GM12878 (cell line): ENCODE measurements around the gene CAST. TPM values are rescaled to one million over a fixed set of nuclear protein-coding genes. Genes with fewer than 3 reads are reported as not detected.

ENCODE experiments used
- ATAC-seq: fragments of 200-7000 bp; cut with Tn5 transposase; 3 replicates; pipeline ENCODE4 v1.9.1; 2020; ENCODE audit warnings: mild to moderate bottlenecking, moderate library complexity
- BruUV-seq: library from RNA; stranded (reverse); fragments of 400-500 nt; replicated peaks from 2 replicates; lab custom pipeline; 2021; lab: Mats Ljungman, UMichigan
- CTCF ChIA-PET: fragments of 300-600 bp; sonication (Branson Sonifier 250); formaldehyde crosslinking; extraction: SDS; loops from one replicate; lab custom pipeline; 2021; ENCODE audit warnings: inconsistent platforms; lab: Yijun Ruan, JAX
- POLR2A ChIA-PET: fragments of 350-600 bp; formaldehyde crosslinking; extraction: SDS; loops from one replicate; lab custom pipeline; 2021; ENCODE audit warnings: inconsistent platforms; lab: Charles Lee
- RAD21 ChIA-PET: fragments of 300-600 bp; sonication (Branson Sonifier 250); formaldehyde crosslinking; loops from one replicate; lab custom pipeline; 2023; ENCODE audit warnings: antibody characterized with exemption; ENCODE audit not compliant: unreplicated experiment; lab: Charles Lee
- SMC1A ChIA-PET: fragments of 300-600 bp; sonication (Branson Sonifier 250); formaldehyde crosslinking; loops from one replicate; lab custom pipeline; 2023; ENCODE audit not compliant: unreplicated experiment, uncharacterized antibody; lab: Charles Lee
- DNase-seq: peaks from one replicate; pipeline ENCODE4 v3.0.0-alpha.2; 2011; ENCODE audit warnings: low read depth, low spot score
- FAIRE-seq: peaks from 3 replicates; lab custom pipeline; 2011; peaks lifted over from hg19 to GRCh38; lab: Jason Lieb, UNC
- H2AFZ ChIP-seq: 2 replicates; pipeline ENCODE4 v1.6.0; 2011; ENCODE audit warnings: low read depth, low read length, control low read depth; ENCODE audit not compliant: control insufficient read depth
- H3K27ac ChIP-seq: 2 replicates; pipeline ENCODE4 v1.5.1; 2011; ENCODE audit warnings: control low read depth; ENCODE audit not compliant: control insufficient read depth, insufficient read depth
- H3K27me3 ChIP-seq, 2 experiments: replicated peaks in 1 of 2; 2 replicates each; pipeline versions ENCODE4 v1.6.0 to v1.6.1; 2011; ENCODE audit warnings: low read length in 1 of 2; ENCODE audit not compliant: control insufficient read depth in 2 of 2, insufficient read depth in 2 of 2
- H3K36me3 ChIP-seq, 2 experiments: 2 replicates each; pipeline ENCODE4 v1.5.1; 2011; ENCODE audit warnings: low read length in 1 of 2; ENCODE audit not compliant: control insufficient read depth in 2 of 2, insufficient read depth in 2 of 2
- H3K4me1 ChIP-seq: 2 replicates; pipeline ENCODE4 v1.6.1; 2011; ENCODE audit warnings: mild to moderate bottlenecking, low read length, moderate library complexity, mixed read lengths; ENCODE audit not compliant: control insufficient read depth, insufficient read depth
- H3K4me2 ChIP-seq: 2 replicates; pipeline ENCODE4 v1.6.0; 2011; ENCODE audit warnings: control low read depth; ENCODE audit not compliant: control insufficient read depth, insufficient read depth
- H3K4me3 ChIP-seq: fragments of 200-600 bp; sonication (generic); 2 replicates; pipeline ENCODE4 v1.5.1; 2016
- H3K79me2 ChIP-seq: 2 replicates; pipeline ENCODE4 v1.6.0; 2011; ENCODE audit warnings: low read length; ENCODE audit not compliant: control insufficient read depth, insufficient read depth
- H3K9ac ChIP-seq: 2 replicates; pipeline ENCODE4 v1.8.0; 2011; ENCODE audit warnings: low read length, control low read depth, mixed read lengths; ENCODE audit not compliant: control insufficient read depth, insufficient read depth
- H3K9me3 ChIP-seq: replicated peaks from 3 replicates; pipeline ENCODE4 v1.5.1; 2011; ENCODE audit warnings: mild to moderate bottlenecking, low read length; ENCODE audit not compliant: control insufficient read depth, insufficient read depth
- H4K20me1 ChIP-seq: 2 replicates; pipeline ENCODE4 v1.6.0; 2011; ENCODE audit not compliant: control insufficient read depth, insufficient read depth
- RUNX3 ChIP-seq: IDR thresholded peaks from 2 replicates; pipeline ENCODE4 v1.6.1; 2012; ENCODE audit warnings: low read length, inconsistent platforms
- ZBTB40 ChIP-seq: fragments of 450-650 bp; IDR thresholded peaks from 2 replicates; pipeline ENCODE4 v1.6.1; 2016; ENCODE audit warnings: mild to moderate bottlenecking, moderate library complexity, borderline replicate concordance
- WGBS: methylation state at CpG from one replicate; pipeline ENCODE4 v1.1.6; 2016; ENCODE audit warnings: low lambda C conversion rate; ENCODE audit not compliant: insufficient replicate concordance, insufficient coverage; ENCODE audit errors: missing lambda C conversion rate; 5-methylcytosine and 5-hydroxymethylcytosine counted together
- in situ Hi-C: fragments of 300-500 bp; cut with MboI; formaldehyde crosslinking; loops from 9 replicates; pipeline ENCODE4 v1.14.3; 2018; ENCODE audit warnings: mixed read lengths
- intact Hi-C: fragments of 100-400 bp; cut with micrococcal nuclease; formaldehyde crosslinking; loops from one replicate; pipeline ENCODE4 v1.14.2; 2022; ENCODE audit not compliant: unreplicated experiment
- polyA plus RNA-seq, 11 experiments: library from polyadenylated mRNA; depleted of rRNA in 4 of 11; unstranded in 6 of 11; stranded (reverse) in 5 of 11; fragments of >200 nt; fragmentation: Nextera tagmentation in 4 of 11; fragmentation: Illumina TruSeq in 1 of 11; extraction: Ambion mirVana in 4 of 11; extraction: Trizol in 1 of 11; gene quantifications; 1 replicate in 1 of 11; 2 replicates in 10 of 11; pipeline versions ENCODE4 v1.2.1 to v1.2.3, GENCODE V29; 2011 to 2016; ENCODE audit warnings: inconsistent platforms in 2 of 11, missing spikeins in 2 of 11, low read depth in 1 of 11
- total RNA-seq, 4 experiments: library from RNA; depleted of rRNA in 3 of 4; stranded (reverse); fragments of >200 nt in 3 of 4; fragmentation: Illumina TruSeq in 1 of 4; extraction: Trizol in 1 of 4; gene quantifications; 2 replicates each; pipeline versions ENCODE4 v1.2.1 to v1.2.3, GENCODE V29; 2013 to 2021

Gene CAST
- total and polyA plus RNA-seq, 10 of the 15 experiments (the other 5 are each of a cell fraction or from before 2014, with no cell fraction given): 31.7 to 140 (median 68.5) TPM

DNA sequence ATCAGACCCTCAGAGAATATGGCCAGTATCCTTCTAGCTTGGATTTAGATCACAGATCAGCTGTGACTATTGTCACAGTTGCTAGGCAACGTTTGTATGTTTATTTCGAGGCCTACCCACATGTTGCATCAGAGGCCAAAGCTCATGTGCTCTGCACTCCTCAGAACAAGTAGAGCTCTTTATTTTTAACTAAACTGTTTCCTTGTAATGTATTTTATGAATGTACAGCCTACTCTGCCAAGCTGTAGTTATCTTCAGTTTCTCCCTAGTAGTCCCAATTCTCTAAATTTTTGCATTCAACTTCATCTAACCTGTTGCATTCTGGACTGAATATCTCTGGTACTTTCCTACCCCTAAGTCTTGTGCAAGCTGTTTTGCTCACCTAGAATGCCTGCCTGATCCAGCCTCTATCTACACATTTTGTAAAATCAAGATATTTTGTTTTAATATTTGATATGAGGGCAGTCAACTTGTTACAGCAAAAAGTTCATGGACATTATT, 52.8 kb downstream of the CAST start (continued):
- TF ChIP-seq ZBTB40: peak; percentile 13; the same call in 1 of the 2 replicates

DNA sequence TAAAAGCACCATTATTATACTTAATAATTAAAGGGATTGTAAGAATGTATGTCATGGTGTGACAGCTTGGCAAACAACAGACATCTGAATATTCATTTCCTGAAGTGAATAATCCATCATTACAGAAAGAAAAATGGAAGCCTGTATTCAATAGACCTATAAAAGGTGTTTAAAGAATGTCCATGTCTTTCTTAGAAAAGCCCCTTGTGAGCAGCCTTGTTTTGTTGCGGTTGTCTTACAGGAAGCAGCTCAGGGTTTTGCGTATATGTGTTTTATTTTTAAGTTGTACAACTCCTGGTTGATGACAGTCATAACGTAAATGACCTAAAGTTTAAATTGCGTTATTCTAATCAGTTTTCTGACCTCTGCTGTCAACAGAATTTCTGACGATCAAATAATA, 53.8 kb downstream of the CAST start:
- H3K4me3 ChIP-seq: no peak overlapping the region
- no peaks in the 10 kb centered on the region for H3K9me3 ChIP-seq
- intact Hi-C loops (loop anchor here (10.0 kb wide), 1 partner anchor 371 kb away; no protein-coding TSS in a partner anchor), in situ Hi-C loops (no loop called here)
- no TSS peak for BruUV-seq
- FAIRE-seq (no peak), DNase-seq (no peak), ATAC-seq (no peak)
- CTCF ChIA-PET: interaction anchor here (1.1 to 2.8 kb wide), 2 partner anchors 14 to 102 kb away, joined by 3 to 8 read pairs; no protein-coding TSS in a partner anchor
- POLR2A ChIA-PET: no interaction called here
- no peak overlapping the region for H3K4me2 ChIP-seq
- H3K27me3 ChIP-seq: no peaks in the 10 kb centered on the region
- no peak overlapping the region for H3K27ac ChIP-seq
- no peaks in the 10 kb centered on the region for H4K20me1 ChIP-seq
- RAD21 ChIA-PET: no interaction called here
- H3K9ac ChIP-seq: no peak overlapping the region
- WGBS: 57% methylated on average over 5 of the region's 5 CpGs
- SMC1A ChIA-PET: interaction anchor here (0.9 to 1.5 kb wide), 2 partner anchors 10 to 13 kb away, joined by 3 to 4 read pairs; no protein-coding TSS in a partner anchor
- TF ChIP-seq RUNX3: no peak
- H3K79me2 ChIP-seq: no peaks in the 10 kb centered on the region
- no peaks in the 10 kb centered on the region for H3K36me3 ChIP-seq
- H2AFZ ChIP-seq: no peak overlapping the region
- no peaks in the 10 kb centered on the region for H3K4me1 ChIP-seq
